MG63 (cell line): ENCODE data around the gene C10orf143. TPM values are rescaled to one million over a fixed set of nuclear protein-coding genes. Genes with fewer than 3 reads are reported as not detected.

Experiments
- DNase-seq: peaks from one replicate; pipeline ENCODE4 v3.0.0-alpha.2; 2020
- H3K27me3 ChIP-seq: fragments of 250-450 bp; sonication (Bioruptor Pico); 2 replicates; pipeline ENCODE4 v1.5.1; 2020; ENCODE audit warnings: mild to moderate bottlenecking, moderate library complexity
- H3K36me3 ChIP-seq: fragments of 250-450 bp; sonication (Bioruptor Pico); 2 replicates; pipeline ENCODE4 v1.5.1; 2020; ENCODE audit warnings: mild to moderate bottlenecking, moderate library complexity
- H3K4me3 ChIP-seq: fragments of 250-450 bp; sonication (Bioruptor Pico); 2 replicates; pipeline ENCODE4 v1.5.1; 2020; ENCODE audit warnings: mild to moderate bottlenecking, moderate library complexity
- H3K9me3 ChIP-seq: fragments of 250-450 bp; sonication (Bioruptor Pico); 2 replicates; pipeline ENCODE4 v1.5.1; 2020; ENCODE audit warnings: mild to moderate bottlenecking, moderate library complexity
- total RNA-seq: library from RNA; depleted of rRNA; stranded (reverse); fragments of >200 nt; shearing (Covaris generic); gene quantifications from 2 replicates; pipeline ENCODE4 v1.2.3, GENCODE V29; 2014; ENCODE audit warnings: low replicate concordance

The C10orf143 gene
- total RNA-seq, 1 experiment from 2014 or later: 3.6 TPM

- H3K36me3 ChIP-seq: no peaks in the 10 kb centered on the region
- H3K4me3 ChIP-seq: peak overlapping the region; percentile 31
- peak; percentile 73 for DNase-seq
- no peaks in the 10 kb centered on the region for H3K9me3 ChIP-seq
- H3K27me3 ChIP-seq: no peaks in the 10 kb centered on the region
Observed at GRCh38 chr10:130045091-130045652, 65.5 kb downstream of the C10orf143 start.

GRCh38 chr10:130044067-130045061 is 66.3 kb downstream of the C10orf143 start:
- no peak for DNase-seq
- Histone ChIP-seq H3K9me3 (no peaks in the 10 kb centered on the region), H3K4me3 (no peak overlapping the region), H3K36me3 (no peaks in the 10 kb centered on the region), H3K27me3 (no peaks in the 10 kb centered on the region)

- no peak for DNase-seq
- no peaks in the 10 kb centered on the region for H3K36me3 ChIP-seq
- H3K4me3 ChIP-seq: no peak overlapping the region
- H3K9me3 ChIP-seq: no peaks in the 10 kb centered on the region
- H3K27me3 ChIP-seq: no peaks in the 10 kb centered on the region
Observed at GRCh38 chr10:130043491-130043890, 67.1 kb downstream of the C10orf143 start.

GRCh38 chr10:130042381-130042780 is 68.2 kb downstream of the C10orf143 start:
- H3K9me3 ChIP-seq: no peaks in the 10 kb centered on the region

GRCh38 chr10:130041451-130042371 is 68.9 kb downstream of the C10orf143 start:
- H3K27me3 ChIP-seq: no peaks in the 10 kb centered on the region
- no peaks in the 10 kb centered on the region for H3K9me3 ChIP-seq
- no peaks in the 10 kb centered on the region for H3K36me3 ChIP-seq
- H3K4me3 ChIP-seq: no peak overlapping the region
- DNase-seq: no peak

More at GRCh38 chr10:130042381-130042780, 68.2 kb downstream of the C10orf143 start:
- no peak for DNase-seq
- H3K36me3 ChIP-seq: no peaks in the 10 kb centered on the region
- no peaks in the 10 kb centered on the region for H3K27me3 ChIP-seq
- H3K4me3 ChIP-seq: no peak overlapping the region

GRCh38 chr10:130040817-130041330 is 69.8 kb downstream of the C10orf143 start:
- H3K9me3 ChIP-seq: no peaks in the 10 kb centered on the region
- H3K36me3 ChIP-seq: no peaks in the 10 kb centered on the region
- H3K27me3 ChIP-seq: no peaks in the 10 kb centered on the region
- DNase-seq: no peak
- H3K4me3 ChIP-seq: no peak overlapping the region

GRCh38 chr10:130040351-130040750 is 70.3 kb downstream of the C10orf143 start:
- no peaks in the 10 kb centered on the region for H3K27me3 ChIP-seq
- H3K36me3 ChIP-seq: no peaks in the 10 kb centered on the region
- no peak overlapping the region for H3K4me3 ChIP-seq
- no peak for DNase-seq
- no peaks in the 10 kb centered on the region for H3K9me3 ChIP-seq

GRCh38 chr10:130039141-130039540 is 71.5 kb downstream of the C10orf143 start:
- Histone ChIP-seq H3K9me3 (no peaks in the 10 kb centered on the region), H3K36me3 (no peaks in the 10 kb centered on the region), H3K4me3 (no peak overlapping the region), H3K27me3 (no peaks in the 10 kb centered on the region)
- no peak for DNase-seq

- DNase-seq: no peak
- no peaks in the 10 kb centered on the region for H3K27me3 ChIP-seq
- H3K9me3 ChIP-seq: no peaks in the 10 kb centered on the region
- H3K4me3 ChIP-seq: no peak overlapping the region
- H3K36me3 ChIP-seq: no peaks in the 10 kb centered on the region
Observed at GRCh38 chr10:130038611-130039109, 72.0 kb downstream of the C10orf143 start.

- Histone ChIP-seq H3K27me3 (no peaks in the 10 kb centered on the region), H3K4me3 (no peak overlapping the region), H3K36me3 (no peaks in the 10 kb centered on the region), H3K9me3 (no peaks in the 10 kb centered on the region)
- no peak for DNase-seq
Observed at GRCh38 chr10:130038019-130038555, 72.5 kb downstream of the C10orf143 start.

GRCh38 chr10:130037169-130037661 is 73.4 kb downstream of the C10orf143 start:
- no peak for DNase-seq
- Histone ChIP-seq H3K36me3 (no peaks in the 10 kb centered on the region), H3K27me3 (no peaks in the 10 kb centered on the region), H3K4me3 (no peak overlapping the region), H3K9me3 (0 out of 2 replicates have a peak, but pooled peaks cover 1% of the 10 kb centered on the region)

GRCh38 chr10:130036296-130037065 is 74.1 kb downstream of the C10orf143 start:
- Histone ChIP-seq H3K9me3 (0 out of 2 replicates have a peak, but pooled peaks cover 4% of the 10 kb centered on the region), H3K36me3 (no peaks in the 10 kb centered on the region), H3K27me3 (no peaks in the 10 kb centered on the region), H3K4me3 (no peak overlapping the region)
- DNase-seq: no peak

GRCh38 chr10:130029209-130029608 is 81.4 kb downstream of the C10orf143 start:
- H3K4me3 ChIP-seq: no peak overlapping the region
- 0 out of 2 replicates have a peak, but pooled peaks cover 4% of the 10 kb centered on the region for H3K9me3 ChIP-seq
- DNase-seq: peak; percentile 42
- no peaks in the 10 kb centered on the region for H3K36me3 ChIP-seq
- no peaks in the 10 kb centered on the region for H3K27me3 ChIP-seq

GRCh38 chr10:130028465-130028819 is 82.2 kb downstream of the C10orf143 start:
- Histone ChIP-seq H3K27me3 (no peaks in the 10 kb centered on the region), H3K36me3 (no peaks in the 10 kb centered on the region), H3K4me3 (no peak overlapping the region), H3K9me3 (0 out of 2 replicates have a peak, but pooled peaks cover 4% of the 10 kb centered on the region)
- peak; percentile 48 for DNase-seq
